GM18519 (cell line): Measurements from ENCODE around the gene RFX4.

ENCODE experiments used
- ATAC-seq: cut with Tn5 transposase; IDR thresholded peaks from one replicate; pipeline ENCODE4 v1.9.1; 2021; ENCODE audit warnings: mild to moderate bottlenecking, moderate library complexity; ENCODE audit not compliant: unreplicated experiment, low FRiP score

Gene RFX4

DNA sequence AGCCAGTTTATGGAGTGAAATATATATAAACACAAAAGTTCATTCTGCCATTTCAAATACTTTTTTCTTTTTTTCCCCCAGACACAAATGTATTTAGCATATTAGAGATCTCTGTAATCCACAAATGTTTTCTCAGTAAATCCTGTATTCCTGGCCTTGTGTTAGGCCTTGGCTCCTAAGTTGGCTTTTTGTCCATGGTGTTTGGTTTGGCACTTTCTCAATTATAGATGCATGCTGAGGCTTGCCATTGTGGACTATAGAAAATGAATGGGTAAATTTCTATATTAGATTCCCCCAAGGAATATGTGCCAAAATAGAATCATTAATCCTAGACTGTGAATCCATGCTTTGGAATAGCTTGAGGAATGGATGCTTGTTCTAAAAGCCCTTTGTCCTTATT is 208.7 kb downstream of the RFX4 start:
- no peak for ATAC-seq

DNA sequence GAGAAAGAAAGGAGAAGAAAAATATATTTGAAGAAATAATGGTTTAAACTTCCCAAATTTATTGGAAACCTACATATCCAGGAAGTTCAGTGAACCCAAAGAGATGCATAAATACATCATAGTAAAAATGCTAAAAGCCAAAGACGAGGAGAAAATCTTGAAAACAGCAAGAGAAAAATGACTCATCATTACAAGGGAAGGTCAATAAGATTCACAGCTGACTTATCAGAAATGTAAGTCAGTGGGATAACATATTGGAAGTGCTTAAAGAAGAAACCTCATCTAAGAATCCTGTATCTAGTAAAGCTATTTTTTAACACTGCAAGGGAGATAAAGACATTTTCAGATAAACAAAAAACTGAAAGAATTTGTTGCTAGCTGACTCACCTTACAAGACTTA is 211.6 kb downstream of the RFX4 start:
- ATAC-seq = no peak

DNA sequence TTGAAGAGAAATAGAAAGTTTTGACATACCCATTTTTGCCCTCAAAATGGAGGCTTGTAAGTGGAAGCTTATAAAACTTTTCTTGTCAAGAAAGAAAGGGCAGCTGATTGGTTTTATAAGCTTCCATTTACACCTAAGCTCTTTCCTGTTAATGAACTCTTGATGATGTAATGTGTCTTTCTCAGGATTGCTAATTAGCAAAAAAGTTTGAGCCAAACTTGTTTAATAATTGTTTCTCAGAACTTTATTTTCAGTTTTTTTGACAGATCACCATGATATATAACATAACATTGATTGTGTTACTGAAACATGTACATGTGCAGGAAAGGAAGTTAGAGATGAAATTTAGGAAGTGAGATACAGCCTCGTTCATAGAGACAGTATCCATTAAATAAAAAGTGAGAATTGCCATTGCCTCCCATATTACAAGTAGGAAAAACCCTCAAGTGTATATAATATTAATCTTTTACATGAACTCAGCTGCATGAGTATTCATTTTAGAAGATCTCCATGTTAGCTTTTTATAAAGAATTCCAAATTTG is 218.4 kb downstream of the RFX4 start:
- no peak for ATAC-seq

DNA sequence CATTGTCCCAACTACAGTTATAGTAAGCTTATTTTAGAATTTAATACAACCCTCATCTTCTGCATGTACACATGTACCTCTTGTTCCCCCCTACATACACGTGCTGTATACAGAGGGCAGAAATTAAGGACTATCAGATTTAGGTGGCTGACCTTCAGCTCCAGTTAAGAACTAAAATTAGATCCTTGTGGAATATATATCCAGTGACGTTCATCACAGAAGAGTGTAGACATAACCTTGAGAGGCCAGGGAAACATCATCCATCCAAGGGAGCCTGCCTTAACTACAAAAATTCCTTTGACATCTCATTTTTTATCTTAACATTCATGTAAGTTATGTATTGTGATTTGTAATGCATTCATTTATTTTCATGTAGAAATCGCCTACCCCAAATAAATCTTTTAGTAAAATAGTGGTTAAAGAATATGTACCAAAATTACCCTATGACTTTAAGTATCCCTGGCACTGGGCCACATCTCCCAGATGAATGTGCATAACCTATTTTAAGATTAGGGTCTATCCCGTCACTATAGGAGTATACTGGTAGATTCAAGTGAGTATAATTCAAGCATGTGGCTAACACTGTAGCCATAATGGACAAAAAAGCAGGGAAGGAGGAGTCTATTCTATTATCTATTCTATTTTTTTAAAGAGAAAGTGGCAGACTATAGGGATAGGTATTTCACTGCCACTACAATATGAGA is 219.2 kb downstream of the RFX4 start:
- no peak for ATAC-seq

DNA sequence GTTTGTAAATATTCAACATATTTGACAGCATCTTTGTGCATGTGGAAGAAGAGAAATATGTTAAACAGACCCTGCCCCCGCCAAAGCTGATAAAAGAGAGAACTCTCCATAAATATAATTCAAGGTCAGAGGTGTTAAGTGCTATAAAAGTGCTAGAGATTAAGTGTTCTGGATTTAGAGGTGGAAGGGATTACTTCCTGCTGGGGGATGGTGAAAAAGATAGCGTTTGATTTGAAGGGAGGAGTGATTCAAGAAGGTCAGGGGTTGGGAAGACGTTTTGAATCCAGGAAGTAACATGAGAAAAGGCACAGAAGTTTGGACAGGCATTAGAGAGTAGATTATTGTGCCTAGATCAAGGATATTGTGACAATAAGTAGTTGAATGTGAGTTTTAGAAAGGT is 221.9 kb downstream of the RFX4 start:
- ATAC-seq = no peak
